ENCODE data around the gene BMP7.

Gene BMP7

GRCh38 chr20:57257701-57258453 lies 8.6 kb downstream of the BMP7 start:
- no peak for TF ChIP-seq CTCF (IDR thresholded peaks at IDR 0.05)

- TF ChIP-seq CTCF (IDR thresholded peaks at IDR 0.05), result no peak
These were observed 9.5 kb downstream of the BMP7 start for GRCh38 chr20:57256908-57257307.

GRCh38 chr20:57256205-57256604 lies 10.2 kb downstream of the BMP7 start:
- no peak for TF ChIP-seq CTCF (IDR thresholded peaks at IDR 0.05)

- TF ChIP-seq CTCF (IDR thresholded peaks at IDR 0.05), result no peak
These were observed 11.3 kb downstream of the BMP7 start for GRCh38 chr20:57255183-57255582.

GRCh38 chr20:57252559-57253162 lies 13.8 kb downstream of the BMP7 start:
- TF ChIP-seq CTCF (IDR thresholded peaks at IDR 0.05), result no peak

GRCh38 chr20:57251949-57252348 lies 14.5 kb downstream of the BMP7 start:
- no peak for TF ChIP-seq CTCF (IDR thresholded peaks at IDR 0.05)

- no peak for TF ChIP-seq CTCF (IDR thresholded peaks at IDR 0.05)
These were observed 15.1 kb downstream of the BMP7 start for GRCh38 chr20:57251344-57251743.

All from LNCAP (cell line).